ENCODE results near the gene SIRPB1.
"Not testable (repeated sequence)": the region's sequence is repeated elsewhere in the genome, so short reads cannot be mapped to it uniquely, and the experiment has no call there.

Gene SIRPB1

GRCh38 chr20:1588533-1589460, 31.0 kb downstream of the SIRPB1 start:
- peak; percentile 7 for DNase-seq (ENCODE audit: low spot score)

- DNase-seq (ENCODE audit: low spot score), result no peak
These were observed 31.9 kb downstream of the SIRPB1 start for GRCh38 chr20:1587781-1588532.

DNA sequence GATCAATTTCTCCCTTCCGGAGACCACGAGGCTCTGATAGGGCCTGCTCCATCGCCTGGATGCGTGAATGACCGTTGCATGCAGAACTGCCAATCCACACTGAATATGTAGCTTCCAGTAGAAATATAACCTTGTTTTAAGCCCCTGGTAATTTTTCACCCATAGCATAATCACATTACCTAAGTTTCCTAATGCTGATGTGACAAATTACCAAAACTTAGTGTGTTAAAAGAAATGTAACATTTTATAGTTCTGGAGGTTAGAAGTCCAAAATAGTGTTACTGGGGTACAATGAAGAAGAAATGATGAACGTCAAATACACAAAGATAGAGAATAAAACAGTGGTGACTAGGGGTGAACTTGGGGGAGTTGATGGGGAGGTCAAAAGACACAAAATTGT, 40.3 kb downstream of the SIRPB1 start:
- no peak for DNase-seq (ENCODE audit: low spot score)

DNA sequence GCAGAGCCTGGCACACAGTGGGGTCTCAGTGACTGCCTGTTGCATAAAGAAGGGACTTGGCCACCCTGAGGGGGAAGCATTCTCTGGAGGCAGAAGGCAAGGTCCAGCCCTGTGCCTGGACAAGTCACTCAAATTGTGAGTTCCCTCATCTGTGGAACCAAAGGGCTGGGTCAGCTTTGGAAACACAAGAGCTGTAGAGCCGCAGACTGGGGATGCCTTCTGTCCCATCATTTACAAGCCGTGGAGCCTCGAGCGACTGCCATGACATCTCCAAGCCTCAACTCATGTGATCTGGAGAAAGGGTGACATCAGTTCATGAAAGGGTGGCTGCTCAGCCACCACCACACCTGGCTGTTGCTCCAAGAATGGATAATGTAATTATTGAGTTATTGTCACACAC, 41.9 kb downstream of the SIRPB1 start:
- DNase-seq (ENCODE audit: low spot score), result no peak

GRCh38 chr20:1577313-1577712, 42.5 kb downstream of the SIRPB1 start:
- not testable (repeated sequence) for DNase-seq (ENCODE audit: low spot score)

GRCh38 chr20:1576641-1577040, 43.2 kb downstream of the SIRPB1 start:
- DNase-seq (ENCODE audit: low spot score), result no peak

GRCh38 chr20:1576003-1576402, 43.8 kb downstream of the SIRPB1 start:
- not testable (repeated sequence) for DNase-seq (ENCODE audit: low spot score)

- DNase-seq (ENCODE audit: low spot score), result not testable (repeated sequence)
These were observed 48.2 kb downstream of the SIRPB1 start for GRCh38 chr20:1571583-1571982.

Data from hematopoietic multipotent progenitor cell treated with erythropoietin and hydrocortisone succinate and interleukin-3 and kit ligand, for 15 days (in vitro differentiated cells).